Coronary artery (tissue), 2 donors: Measurements from ENCODE around the gene BEGAIN.
A peak's percentile ranks its signal among the peaks of the same experiment; 100 is the strongest.

Experiments
- DNase-seq: peaks from one replicate; pipeline ENCODE4 v3.0.0-alpha.2; 2017; ENCODE audit warnings: low spot score
- H3K27ac ChIP-seq, 2 donors: fragments of 200-600 bp; sonication (generic); one replicate each; pipeline ENCODE4 v1.5.1; 2016 to 2019
- H3K4me3 ChIP-seq: fragments of 200-600 bp; sonication (generic); 2 replicates; pipeline ENCODE4 v1.5.1; 2016; ENCODE audit warnings: mild to moderate bottlenecking, moderate library complexity
- TF ChIP-seq, protein P1 (sequence below): fragments of 200-600 bp; sonication (generic); IDR thresholded peaks from one replicate; pipeline ENCODE4 v1.5.1; 2019; ENCODE audit warnings: antibody characterized with exemption

Gene BEGAIN

GRCh38 chr14:100590726-100591452, 3.7 kb upstream of the BEGAIN start:
- no peak overlapping the region for H3K4me3 ChIP-seq
- TF ChIP-seq, protein P1, sequence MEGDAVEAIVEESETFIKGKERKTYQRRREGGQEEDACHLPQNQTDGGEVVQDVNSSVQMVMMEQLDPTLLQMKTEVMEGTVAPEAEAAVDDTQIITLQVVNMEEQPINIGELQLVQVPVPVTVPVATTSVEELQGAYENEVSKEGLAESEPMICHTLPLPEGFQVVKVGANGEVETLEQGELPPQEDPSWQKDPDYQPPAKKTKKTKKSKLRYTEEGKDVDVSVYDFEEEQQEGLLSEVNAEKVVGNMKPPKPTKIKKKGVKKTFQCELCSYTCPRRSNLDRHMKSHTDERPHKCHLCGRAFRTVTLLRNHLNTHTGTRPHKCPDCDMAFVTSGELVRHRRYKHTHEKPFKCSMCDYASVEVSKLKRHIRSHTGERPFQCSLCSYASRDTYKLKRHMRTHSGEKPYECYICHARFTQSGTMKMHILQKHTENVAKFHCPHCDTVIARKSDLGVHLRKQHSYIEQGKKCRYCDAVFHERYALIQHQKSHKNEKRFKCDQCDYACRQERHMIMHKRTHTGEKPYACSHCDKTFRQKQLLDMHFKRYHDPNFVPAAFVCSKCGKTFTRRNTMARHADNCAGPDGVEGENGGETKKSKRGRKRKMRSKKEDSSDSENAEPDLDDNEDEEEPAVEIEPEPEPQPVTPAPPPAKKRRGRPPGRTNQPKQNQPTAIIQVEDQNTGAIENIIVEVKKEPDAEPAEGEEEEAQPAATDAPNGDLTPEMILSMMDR: no peak
- no peak overlapping the region for H3K27ac ChIP-seq
- DNase-seq: no peak

- H3K4me3 ChIP-seq: no peak overlapping the region
- TF ChIP-seq, protein P1: no peak
- H3K27ac ChIP-seq: no peak overlapping the region
- DNase-seq: no peak
Observed at GRCh38 chr14:100589760-100590469, 2.7 kb upstream of the BEGAIN start.

- no peak for DNase-seq
- H3K4me3 ChIP-seq: no peak overlapping the region
- TF ChIP-seq, protein P1: no peak
- H3K27ac ChIP-seq: no peak overlapping the region
Observed at GRCh38 chr14:100589071-100589759, 2.0 kb upstream of the BEGAIN start.

GRCh38 chr14:100588671-100589070, 1.5 kb upstream of the BEGAIN start:
- Histone ChIP-seq H3K4me3 (no peak overlapping the region), H3K27ac (no peak overlapping the region)
- TF ChIP-seq, protein P1: no peak
- DNase-seq: no peak

GRCh38 chr14:100587763-100588411, 670 bp upstream of the BEGAIN start:
- DNase-seq: no peak
- Histone ChIP-seq H3K27ac (no peak overlapping the region), H3K4me3 (peak overlapping the region; percentile 72)
- TF ChIP-seq, protein P1: no peak

- H3K27ac ChIP-seq: no peak overlapping the region
- peak overlapping the region; percentile 72 for H3K4me3 ChIP-seq
- no peak for DNase-seq
Observed at GRCh38 chr14:100586403-100587085, 673 bp downstream of the BEGAIN start.

More at GRCh38 chr14:100586403-100587085, 673 bp downstream of the BEGAIN start:
- TF ChIP-seq, protein P1: no peak
